Panc1 (cell line): ENCODE results near the gene KCNMA1.

Experiments
- CTCF ChIP-seq: fragments of 450-650 bp; IDR thresholded peaks from 2 replicates; pipeline ENCODE4 v1.5.1; 2017; ENCODE audit warnings: mild to moderate bottlenecking
- POLR2AphosphoS5 ChIP-seq: IDR thresholded peaks from 2 replicates; pipeline ENCODE4 v1.6.1; 2012; ENCODE audit warnings: mild to moderate bottlenecking, low read depth, low read length, moderate library complexity
- REST ChIP-seq, 2 experiments: IDR thresholded peaks; 2 replicates each; pipeline ENCODE4 v1.6.1; 2011 to 2012; ENCODE audit warnings: low read depth in 2 of 2, control low read depth in 1 of 2, low read length in 1 of 2, mild to moderate bottlenecking in 1 of 2, moderate library complexity in 1 of 2; ENCODE audit not compliant: insufficient read depth in 1 of 2
- SIN3A ChIP-seq: IDR thresholded peaks from 2 replicates; pipeline ENCODE4 v1.6.1; 2012; ENCODE audit warnings: low read depth, mild to moderate bottlenecking, low read length, moderate library complexity, borderline replicate concordance; ENCODE audit not compliant: insufficient read depth
- TCF7L2 ChIP-seq: IDR thresholded peaks from 2 replicates; pipeline ENCODE4 v1.6.1; 2011; ENCODE audit warnings: mild to moderate bottlenecking, low read depth, low read length, inconsistent platforms

GRCh38 chr10:77284797-77285196, 352.8 kb downstream of the KCNMA1 start:
- TF ChIP-seq CTCF, result no peak
- TF ChIP-seq TCF7L2, result no peak
- no peak for TF ChIP-seq REST (IDR thresholded peaks at IDR 0.05; ENCODE audit: insufficient read depth in 1 of 2, low read depth in 2 of 2, low read length in 1 of 2)
- no peak for TF ChIP-seq POLR2AphosphoS5
- TF ChIP-seq SIN3A, result no peak
